ENCODE results near the gene KREMEN1. TPM values are rescaled to one million over a fixed set of nuclear protein-coding genes. Genes with fewer than 3 reads are reported as not detected.

The KREMEN1 gene
- total and polyA plus RNA-seq, 9 of the 15 experiments (the other 6 are each of a cell fraction or from before 2014, with no cell fraction given), result 0.69 to 11.5 (median 4.3) TPM

- TF ChIP-seq MGA (IDR thresholded peaks at IDR 0.05) (0 out of 2 replicates have a peak, but pooled peaks have one; percentile 29), ZNF592 (IDR thresholded peaks at IDR 0.05) (peak; percentile 58; the same call in 1 of the 2 replicates), MAFF (IDR thresholded peaks at IDR 0.05; ENCODE audit: low read length) (no peak), DPF2 (IDR thresholded peaks at IDR 0.05) (peak; percentile 49; the same call in 1 of the 2 replicates), PHTF2 (CRISPR knock-in tag; IDR thresholded peaks at IDR 0.05) (no peak), SNAPC5 (CRISPR knock-in tag; IDR thresholded peaks at IDR 0.05) (no peak)
- TF ChIP-seq, protein P1, sequence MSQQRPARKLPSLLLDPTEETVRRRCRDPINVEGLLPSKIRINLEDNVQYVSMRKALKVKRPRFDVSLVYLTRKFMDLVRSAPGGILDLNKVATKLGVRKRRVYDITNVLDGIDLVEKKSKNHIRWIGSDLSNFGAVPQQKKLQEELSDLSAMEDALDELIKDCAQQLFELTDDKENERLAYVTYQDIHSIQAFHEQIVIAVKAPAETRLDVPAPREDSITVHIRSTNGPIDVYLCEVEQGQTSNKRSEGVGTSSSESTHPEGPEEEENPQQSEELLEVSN (IDR thresholded peaks at IDR 0.05; ENCODE audit: borderline replicate concordance in 1 of 2, extremely low read depth in 1 of 2, insufficient read depth in 1 of 2, insufficient read length in 1 of 2, low read depth in 1 of 2, low read length in 1 of 2, poor library complexity in 1 of 2, severe bottlenecking in 1 of 2), result peak; percentile 17
Measured at GRCh38 chr22:29049655-29050263, 23.1 kb upstream of the KREMEN1 start (continued).
